ENCODE measurements around the gene SYK.

Gene SYK

DNA sequence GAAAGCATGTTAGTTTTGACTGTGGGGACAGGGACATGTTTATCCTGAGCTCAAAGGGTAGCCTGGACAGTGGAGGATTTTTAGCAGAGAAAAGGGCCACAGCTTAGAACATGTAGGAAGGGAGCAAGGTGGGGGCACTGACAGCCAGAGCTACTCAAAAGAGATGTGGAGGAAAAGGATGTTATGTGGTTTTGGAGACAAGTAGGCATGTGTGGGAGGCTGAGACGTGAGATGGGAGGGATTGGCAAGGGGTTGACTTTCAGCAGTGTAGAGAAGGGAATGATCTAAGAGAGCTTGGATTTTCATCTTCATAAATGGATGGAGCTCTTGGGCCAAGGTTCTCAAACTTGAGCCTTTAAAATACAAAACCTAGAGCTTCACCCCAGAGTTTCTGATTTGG is 24.0 kb downstream of the SYK start:
- no peak overlapping the region for H3K4me3 ChIP-seq (ENCODE audit: low read depth, low read length)
- no peak for DNase-seq (ENCODE audit: low read depth)
- TF ChIP-seq, protein P1, sequence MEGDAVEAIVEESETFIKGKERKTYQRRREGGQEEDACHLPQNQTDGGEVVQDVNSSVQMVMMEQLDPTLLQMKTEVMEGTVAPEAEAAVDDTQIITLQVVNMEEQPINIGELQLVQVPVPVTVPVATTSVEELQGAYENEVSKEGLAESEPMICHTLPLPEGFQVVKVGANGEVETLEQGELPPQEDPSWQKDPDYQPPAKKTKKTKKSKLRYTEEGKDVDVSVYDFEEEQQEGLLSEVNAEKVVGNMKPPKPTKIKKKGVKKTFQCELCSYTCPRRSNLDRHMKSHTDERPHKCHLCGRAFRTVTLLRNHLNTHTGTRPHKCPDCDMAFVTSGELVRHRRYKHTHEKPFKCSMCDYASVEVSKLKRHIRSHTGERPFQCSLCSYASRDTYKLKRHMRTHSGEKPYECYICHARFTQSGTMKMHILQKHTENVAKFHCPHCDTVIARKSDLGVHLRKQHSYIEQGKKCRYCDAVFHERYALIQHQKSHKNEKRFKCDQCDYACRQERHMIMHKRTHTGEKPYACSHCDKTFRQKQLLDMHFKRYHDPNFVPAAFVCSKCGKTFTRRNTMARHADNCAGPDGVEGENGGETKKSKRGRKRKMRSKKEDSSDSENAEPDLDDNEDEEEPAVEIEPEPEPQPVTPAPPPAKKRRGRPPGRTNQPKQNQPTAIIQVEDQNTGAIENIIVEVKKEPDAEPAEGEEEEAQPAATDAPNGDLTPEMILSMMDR (IDR thresholded peaks at IDR 0.05; ENCODE audit: control insufficient read depth, extremely low read depth, insufficient read depth) = no peak

DNA sequence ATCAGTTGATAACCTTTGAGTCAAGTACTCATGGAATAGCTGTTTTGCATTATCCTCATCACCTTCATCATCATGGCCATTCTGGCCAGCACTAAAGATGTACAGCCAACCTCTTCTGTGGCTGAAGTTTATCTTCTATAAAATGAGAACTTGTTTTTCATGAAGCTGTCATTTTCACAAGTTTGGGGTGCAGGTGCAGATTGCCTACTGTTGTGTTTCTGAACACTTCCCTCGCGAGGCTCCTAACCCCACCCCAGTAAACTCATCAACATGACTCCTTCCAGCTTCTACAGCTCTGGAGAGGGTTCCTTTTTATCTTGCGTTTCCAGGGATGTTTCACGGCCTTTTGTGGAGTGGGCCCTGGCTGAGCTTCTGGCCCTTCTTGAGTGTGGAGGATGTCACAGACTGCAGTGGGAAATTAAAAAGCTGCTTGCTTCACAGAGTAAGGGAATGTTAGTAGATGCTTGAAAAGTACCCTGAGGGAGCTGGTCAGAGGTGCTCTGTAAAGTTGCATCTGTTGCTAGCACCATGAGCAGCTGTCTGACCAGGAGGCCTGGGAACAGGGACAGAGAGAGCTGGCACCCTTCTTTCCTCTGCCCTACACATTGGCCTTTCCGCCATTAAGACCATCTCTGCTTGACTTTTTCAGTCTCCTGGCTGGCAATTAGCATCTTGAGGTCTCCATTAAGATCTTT is 24.9 kb downstream of the SYK start:
- DNase-seq (ENCODE audit: low read depth) = no peak
- H3K4me3 ChIP-seq (ENCODE audit: low read depth, low read length) = no peak overlapping the region
- TF ChIP-seq, protein P1 (IDR thresholded peaks at IDR 0.05; ENCODE audit: control insufficient read depth, extremely low read depth, insufficient read depth) = no peak

DNA sequence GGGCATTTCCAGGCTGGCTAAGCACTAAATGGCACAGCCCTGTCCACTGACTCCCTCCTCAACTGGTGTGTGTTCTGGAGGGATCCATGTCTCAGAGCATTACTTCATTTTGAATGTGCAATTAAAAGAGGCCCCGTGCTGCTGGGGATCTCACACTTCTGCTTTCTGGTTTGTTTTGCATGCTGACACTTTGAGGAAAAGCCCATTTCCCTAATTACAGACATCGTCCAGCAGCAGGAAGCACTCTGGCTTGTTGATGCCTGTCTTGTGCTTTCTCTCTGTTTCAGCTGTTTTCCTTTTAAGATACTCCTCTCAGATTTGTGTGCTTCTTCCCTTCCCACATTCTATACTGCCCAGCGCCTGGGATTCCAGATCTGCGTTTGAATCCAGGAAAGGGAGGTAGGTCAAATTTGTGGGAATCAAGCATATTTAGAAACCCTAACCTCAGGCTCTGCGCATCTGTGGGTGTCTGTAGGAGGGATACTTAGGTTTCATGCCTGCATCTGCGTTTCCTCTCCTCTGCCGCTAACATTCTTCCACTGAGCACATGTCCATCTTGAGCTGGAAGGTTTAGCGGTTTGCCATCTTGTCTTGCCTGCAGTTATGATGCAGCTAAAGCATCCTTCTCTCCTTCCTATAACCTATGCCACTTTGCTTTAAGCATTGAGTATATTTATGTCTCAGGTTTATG is 25.7 kb downstream of the SYK start:
- TF ChIP-seq, protein P1 (IDR thresholded peaks at IDR 0.05; ENCODE audit: control insufficient read depth, extremely low read depth, insufficient read depth) = no peak
- no peak overlapping the region for H3K4me3 ChIP-seq (ENCODE audit: low read depth, low read length)
- DNase-seq (ENCODE audit: low read depth) = no peak

GRCh38 chr9:90830051-90830450 is 28.4 kb downstream of the SYK start:
- no peak for DNase-seq (ENCODE audit: low read depth)
- TF ChIP-seq, protein P1 (IDR thresholded peaks at IDR 0.05; ENCODE audit: control insufficient read depth, extremely low read depth, insufficient read depth) = no peak
- H3K4me3 ChIP-seq (ENCODE audit: low read depth, low read length) = no peak overlapping the region

GRCh38 chr9:90830977-90831376 is 29.4 kb downstream of the SYK start:
- DNase-seq (ENCODE audit: low read depth) = no peak
- TF ChIP-seq, protein P1 (IDR thresholded peaks at IDR 0.05; ENCODE audit: control insufficient read depth, extremely low read depth, insufficient read depth) = no peak
- H3K4me3 ChIP-seq (ENCODE audit: low read depth, low read length) = no peak overlapping the region

DNA sequence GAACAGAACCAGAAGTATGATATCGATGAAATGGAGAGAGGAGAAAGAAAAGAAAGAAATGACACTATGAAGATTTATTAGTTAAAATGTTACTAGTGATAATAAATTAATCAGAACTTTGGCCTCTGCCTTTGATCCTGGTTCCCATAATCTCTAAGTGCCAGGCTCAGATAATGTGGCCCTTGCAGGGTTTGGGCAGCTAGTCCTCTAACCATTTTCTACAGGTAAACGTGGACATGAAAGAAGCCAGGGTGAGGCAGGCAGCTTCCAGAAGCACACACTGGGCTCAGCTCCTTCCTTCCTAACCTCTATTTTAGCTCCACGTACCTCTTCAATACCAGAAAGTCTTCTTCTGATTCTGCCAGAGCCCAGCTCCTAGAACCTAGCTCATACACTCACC is 30.6 kb downstream of the SYK start:
- TF ChIP-seq, protein P1 (IDR thresholded peaks at IDR 0.05; ENCODE audit: control insufficient read depth, extremely low read depth, insufficient read depth) = no peak
- no peak for DNase-seq (ENCODE audit: low read depth)
- H3K4me3 ChIP-seq (ENCODE audit: low read depth, low read length) = no peak overlapping the region
